ENCODE data around the gene GSPT2.

- TF ChIP-seq POLR2AphosphoS5 (IDR thresholded peaks at IDR 0.05; ENCODE audit: low read depth, low read length) (no peak), POLR2A (IDR thresholded peaks at IDR 0.05; ENCODE audit: low read depth, low read length) (no peak), PAX5 (IDR thresholded peaks at IDR 0.05; ENCODE audit: insufficient read depth, low read length, severe bottlenecking) (no peak)
Measured at GRCh38 chrX:51694254-51694653, 49.0 kb upstream of the GSPT2 start.

Measured in GM12891 (cell line).